Fibroblast of the aortic adventitia (primary cell): ENCODE measurements around the gene HDAC8. TPM values are rescaled to one million over a fixed set of nuclear protein-coding genes. Genes with fewer than 3 reads are reported as not detected.

ENCODE experiments used
- DNase-seq: peaks from one replicate; pipeline ENCODE4 v3.0.0-alpha.2; 2010; ENCODE audit warnings: low read depth
- H3K4me3 ChIP-seq: 2 replicates; pipeline ENCODE4 v1.5.1; 2011; ENCODE audit warnings: low read depth, mild to moderate bottlenecking, control low read depth, low read length, moderate library complexity
- total RNA-seq: library from RNA; depleted of rRNA; stranded (reverse); fragments of >200 nt; gene quantifications from 2 replicates; pipeline ENCODE4 v1.2.3, GENCODE V29; 2012; ENCODE audit warnings: low replicate concordance
- TF ChIP-seq, protein P1 (sequence below): IDR thresholded peaks from 2 replicates; pipeline ENCODE4 v1.5.1; 2011; ENCODE audit warnings: mild to moderate bottlenecking, low read length, control low read depth, inconsistent platforms; ENCODE audit not compliant: insufficient read depth

Gene HDAC8
- total RNA-seq, 1 donor = 18.9 TPM

DNA sequence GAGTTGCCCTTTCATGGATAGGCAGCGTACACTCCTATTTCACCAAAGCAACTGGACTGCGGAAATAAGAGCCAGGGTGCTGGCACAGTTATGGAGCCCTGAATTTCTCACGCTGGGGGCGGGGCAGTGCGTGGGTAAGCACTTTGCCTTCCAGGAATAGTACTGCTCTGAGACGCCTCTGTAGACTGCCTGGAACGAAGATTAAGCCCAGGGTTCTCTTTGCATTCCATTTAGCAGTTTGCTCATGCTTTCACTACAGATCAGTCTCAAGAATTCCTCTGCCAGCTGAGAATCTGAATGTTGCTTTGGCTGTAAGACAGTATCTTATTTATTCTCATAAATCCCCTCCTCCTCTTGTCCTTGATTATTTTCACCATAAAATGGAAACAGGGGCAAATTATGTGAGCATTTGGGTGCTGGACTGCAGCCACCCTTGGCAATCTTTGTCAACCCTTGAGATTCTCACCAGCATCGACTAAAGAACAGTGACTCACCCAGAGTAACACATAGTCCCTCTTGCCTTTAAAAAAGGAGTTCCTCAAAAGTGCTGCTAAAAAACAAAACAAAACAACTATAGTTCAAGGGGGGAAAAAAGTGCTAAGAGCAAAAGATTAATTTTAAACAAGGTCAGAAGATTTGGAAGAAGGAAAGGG lies 178.0 kb downstream of the HDAC8 start:
- TF ChIP-seq, protein P1, sequence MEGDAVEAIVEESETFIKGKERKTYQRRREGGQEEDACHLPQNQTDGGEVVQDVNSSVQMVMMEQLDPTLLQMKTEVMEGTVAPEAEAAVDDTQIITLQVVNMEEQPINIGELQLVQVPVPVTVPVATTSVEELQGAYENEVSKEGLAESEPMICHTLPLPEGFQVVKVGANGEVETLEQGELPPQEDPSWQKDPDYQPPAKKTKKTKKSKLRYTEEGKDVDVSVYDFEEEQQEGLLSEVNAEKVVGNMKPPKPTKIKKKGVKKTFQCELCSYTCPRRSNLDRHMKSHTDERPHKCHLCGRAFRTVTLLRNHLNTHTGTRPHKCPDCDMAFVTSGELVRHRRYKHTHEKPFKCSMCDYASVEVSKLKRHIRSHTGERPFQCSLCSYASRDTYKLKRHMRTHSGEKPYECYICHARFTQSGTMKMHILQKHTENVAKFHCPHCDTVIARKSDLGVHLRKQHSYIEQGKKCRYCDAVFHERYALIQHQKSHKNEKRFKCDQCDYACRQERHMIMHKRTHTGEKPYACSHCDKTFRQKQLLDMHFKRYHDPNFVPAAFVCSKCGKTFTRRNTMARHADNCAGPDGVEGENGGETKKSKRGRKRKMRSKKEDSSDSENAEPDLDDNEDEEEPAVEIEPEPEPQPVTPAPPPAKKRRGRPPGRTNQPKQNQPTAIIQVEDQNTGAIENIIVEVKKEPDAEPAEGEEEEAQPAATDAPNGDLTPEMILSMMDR = no peak
- H3K4me3 ChIP-seq = no peak overlapping the region
- peak; percentile 64 for DNase-seq

DNA sequence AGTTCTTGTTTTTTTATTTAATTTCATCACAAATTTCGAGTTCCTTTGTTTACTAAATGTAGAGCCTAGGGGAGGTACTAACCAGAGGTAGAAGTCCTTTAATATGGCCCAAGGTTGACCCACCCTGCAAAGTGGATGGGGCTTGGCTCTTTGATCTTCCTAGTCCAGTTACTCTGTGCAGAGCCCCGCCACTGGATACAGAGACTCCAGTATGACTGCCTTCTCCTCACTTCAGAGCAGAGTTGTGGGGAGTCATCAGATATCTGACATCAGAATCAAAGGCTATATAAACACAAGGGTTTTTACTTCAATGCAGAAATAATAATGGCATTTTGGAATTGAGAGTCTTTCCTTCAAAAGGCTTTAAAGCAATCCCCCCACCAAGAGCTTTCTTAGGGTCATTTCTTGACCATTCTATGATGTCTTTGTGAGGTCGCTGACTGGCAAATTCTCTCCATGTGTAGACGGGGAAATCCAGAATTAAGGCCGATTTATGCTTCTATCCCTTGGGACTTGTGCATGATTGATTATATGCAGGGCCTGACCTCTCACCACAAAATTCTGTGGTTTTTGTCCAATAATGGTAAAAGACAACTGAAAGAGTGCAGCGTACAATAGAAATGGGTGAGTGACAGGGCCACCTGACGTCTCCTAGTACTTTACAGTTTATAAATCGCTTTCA lies 178.7 kb downstream of the HDAC8 start:
- TF ChIP-seq, protein P1 = no peak
- DNase-seq = no peak
- no peak overlapping the region for H3K4me3 ChIP-seq

DNA sequence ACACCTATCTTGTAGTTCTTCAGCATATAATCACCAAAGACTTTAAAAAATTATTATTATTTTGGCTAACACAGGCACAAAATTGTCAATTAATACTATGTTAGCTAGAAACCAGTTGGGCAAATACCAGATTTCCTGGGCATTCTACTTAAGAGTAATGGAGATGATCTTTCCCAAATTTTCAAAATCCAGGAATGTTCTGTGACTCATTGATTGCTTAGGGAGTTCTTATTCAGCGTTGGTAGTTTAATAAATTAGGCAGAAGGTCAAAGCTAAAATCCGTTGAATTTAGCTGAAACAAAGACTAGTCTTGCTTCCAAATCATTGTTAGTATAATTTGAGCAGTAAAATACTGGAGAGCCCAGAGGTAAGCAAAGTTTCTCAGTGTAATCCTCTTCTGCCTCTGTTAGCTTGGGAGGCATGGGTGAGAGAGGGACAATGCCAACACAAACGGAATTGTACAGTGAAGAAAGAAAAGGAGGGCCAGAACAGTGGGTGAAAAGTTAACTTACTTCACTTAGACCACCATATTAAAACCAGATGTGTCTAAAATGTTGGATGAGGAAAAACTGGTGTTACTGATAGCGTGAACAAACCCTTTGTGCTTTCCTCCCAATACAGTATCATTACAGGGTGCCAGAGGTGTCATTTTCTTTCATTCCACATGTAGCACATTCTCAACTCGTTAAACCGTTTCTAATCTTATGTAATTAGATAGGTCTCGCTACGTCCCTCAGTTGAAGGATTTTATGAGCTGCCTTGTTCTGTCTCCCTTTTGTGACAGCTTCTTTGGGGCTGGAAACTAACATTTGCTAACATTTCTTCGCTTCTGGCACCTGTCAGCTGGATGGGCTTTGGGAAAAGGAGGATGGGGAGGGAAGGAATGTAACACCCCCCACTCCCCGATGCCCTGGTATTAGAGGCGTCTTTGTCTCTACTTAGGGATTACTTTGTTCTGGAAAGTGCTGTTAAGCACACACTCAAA lies 179.5 kb downstream of the HDAC8 start:
- DNase-seq = peak; percentile 8
- no peak overlapping the region for H3K4me3 ChIP-seq
- TF ChIP-seq, protein P1 = no peak

DNA sequence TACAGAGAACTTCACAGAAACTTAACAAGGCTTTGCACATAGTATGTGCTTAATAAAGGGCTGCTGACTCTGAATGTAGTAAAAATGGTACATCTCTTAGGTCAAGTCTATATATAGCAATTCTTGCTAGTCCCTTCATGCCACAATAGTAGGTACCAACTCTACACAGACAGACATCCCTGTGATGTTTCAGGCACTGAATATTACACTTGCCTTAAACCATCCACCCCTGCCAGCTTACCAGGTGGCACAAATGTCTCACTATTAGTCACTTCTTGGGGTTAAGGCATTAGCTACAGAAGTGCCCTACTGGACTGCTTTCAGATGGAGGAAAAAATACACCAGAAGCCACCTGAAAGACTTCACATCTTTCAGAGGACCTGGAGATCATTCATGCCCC lies 180.6 kb downstream of the HDAC8 start:
- TF ChIP-seq, protein P1 = no peak
- DNase-seq = no peak
- no peak overlapping the region for H3K4me3 ChIP-seq

DNA sequence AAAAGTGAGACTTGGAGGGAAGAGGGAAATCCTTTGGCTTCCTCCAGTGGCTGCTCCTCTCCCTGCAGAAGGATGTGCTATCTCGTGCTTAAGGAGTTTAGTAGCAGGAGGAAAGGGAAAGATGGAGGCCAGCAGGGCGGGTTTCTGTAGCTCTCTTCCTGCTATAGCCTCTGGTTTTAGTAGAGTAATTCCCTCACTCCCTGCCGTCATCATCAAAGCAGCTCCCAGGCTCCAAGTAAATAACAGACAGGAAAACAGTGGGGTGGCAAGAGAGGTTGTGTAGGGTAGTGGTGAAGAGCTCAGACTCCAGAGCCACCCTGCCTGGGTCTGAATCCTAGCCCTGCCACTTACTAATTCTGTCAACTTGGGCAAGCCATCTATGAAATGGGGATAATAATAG lies 185.4 kb downstream of the HDAC8 start:
- TF ChIP-seq, protein P1 = no peak
- DNase-seq = no peak

DNA sequence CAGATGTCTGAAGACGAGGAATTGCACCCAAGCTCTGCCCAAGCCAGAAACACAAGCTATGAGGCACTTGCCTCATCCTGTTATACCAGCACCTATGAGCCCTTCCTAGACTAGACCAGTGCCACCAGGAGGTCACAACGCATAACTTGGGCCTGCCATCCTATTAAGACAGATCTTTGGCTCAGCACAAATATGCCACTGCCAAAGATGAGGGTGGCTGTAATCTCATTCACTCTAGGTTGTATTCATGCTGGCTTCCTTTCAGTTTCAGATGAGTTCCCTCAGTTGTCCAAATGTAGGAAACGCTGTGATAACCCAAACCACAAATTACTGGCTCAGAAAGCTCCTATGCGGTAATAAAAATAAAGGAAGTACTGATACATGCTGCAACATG lies 190.4 kb downstream of the HDAC8 start:
- TF ChIP-seq, protein P1 = no peak
- peak; percentile 33 for DNase-seq
- H3K4me3 ChIP-seq = no peak overlapping the region

More for the DNA sequence above, 185.4 kb downstream of the HDAC8 start:
- no peak overlapping the region for H3K4me3 ChIP-seq
